ENCODE results near the gene APOA4. TPM values are rescaled to one million over a fixed set of nuclear protein-coding genes. Genes with fewer than 3 reads are reported as not detected.

APOA4 gene
- polyA plus RNA-seq, 3 donors, result not detected

DNA sequence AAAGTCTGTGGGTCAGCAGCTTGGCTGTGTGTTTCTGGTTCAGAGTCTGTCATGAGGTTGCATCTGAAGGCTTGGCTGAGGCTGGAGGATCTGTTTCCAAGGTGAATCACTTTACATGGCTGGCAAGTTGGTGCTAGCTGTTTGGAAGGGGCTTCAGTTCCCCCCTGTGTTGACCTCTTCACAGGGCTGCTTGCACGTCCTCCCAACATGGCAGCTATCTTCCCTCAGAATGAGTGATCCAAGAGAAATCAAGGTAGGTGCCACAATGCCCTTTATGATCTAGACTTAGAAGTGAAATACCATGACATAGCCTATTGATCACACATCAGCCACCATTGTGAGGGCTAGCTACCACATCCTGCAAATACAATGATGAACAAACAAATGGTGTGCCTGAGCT, 9.9 kb downstream of the APOA4 start:
- no peak for DNase-seq
- intact Hi-C loops (cut with micrococcal nuclease), result no loop called here
- Mint-ChIP-seq H3K27me3 (ENCODE audit: low read depth in 3 of 3) (peaks cover 0 to 6% (median 2%) of the 10 kb centered on the region in 3 donors), H3K9me3 (peaks cover 0 to 4% (median 0%) of the 10 kb centered on the region in 7 donors), H3K4me1 (peaks cover 13% of the 10 kb centered on the region), H3K36me3 (no peaks in the 10 kb centered on the region), H3K27ac (no peak overlapping the region), H3K4me3 (no peak overlapping the region)
- H3K36me3 ChIP-seq (replicated peaks in 1 of 2; ENCODE audit: control insufficient read depth in 1 of 2, insufficient read depth in 2 of 2, low read length in 2 of 2), result no peaks in the 10 kb centered on the region
- TF ChIP-seq, protein P1, sequence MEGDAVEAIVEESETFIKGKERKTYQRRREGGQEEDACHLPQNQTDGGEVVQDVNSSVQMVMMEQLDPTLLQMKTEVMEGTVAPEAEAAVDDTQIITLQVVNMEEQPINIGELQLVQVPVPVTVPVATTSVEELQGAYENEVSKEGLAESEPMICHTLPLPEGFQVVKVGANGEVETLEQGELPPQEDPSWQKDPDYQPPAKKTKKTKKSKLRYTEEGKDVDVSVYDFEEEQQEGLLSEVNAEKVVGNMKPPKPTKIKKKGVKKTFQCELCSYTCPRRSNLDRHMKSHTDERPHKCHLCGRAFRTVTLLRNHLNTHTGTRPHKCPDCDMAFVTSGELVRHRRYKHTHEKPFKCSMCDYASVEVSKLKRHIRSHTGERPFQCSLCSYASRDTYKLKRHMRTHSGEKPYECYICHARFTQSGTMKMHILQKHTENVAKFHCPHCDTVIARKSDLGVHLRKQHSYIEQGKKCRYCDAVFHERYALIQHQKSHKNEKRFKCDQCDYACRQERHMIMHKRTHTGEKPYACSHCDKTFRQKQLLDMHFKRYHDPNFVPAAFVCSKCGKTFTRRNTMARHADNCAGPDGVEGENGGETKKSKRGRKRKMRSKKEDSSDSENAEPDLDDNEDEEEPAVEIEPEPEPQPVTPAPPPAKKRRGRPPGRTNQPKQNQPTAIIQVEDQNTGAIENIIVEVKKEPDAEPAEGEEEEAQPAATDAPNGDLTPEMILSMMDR (IDR thresholded peaks at IDR 0.05), result no peak
- H4K20me1 ChIP-seq (ENCODE audit: insufficient read depth, low read length), result no peaks in the 10 kb centered on the region
- H3K4me2 ChIP-seq (replicated peaks; ENCODE audit: extremely low read depth, low read length, poor library complexity, severe bottlenecking), result no peak overlapping the region
- no peaks in the 10 kb centered on the region for H3K27me3 ChIP-seq (ENCODE audit: control insufficient read depth in 2 of 2, insufficient read depth in 2 of 2, low read length in 2 of 2)
- no peak overlapping the region for H3K4me3 ChIP-seq (replicated peaks in 1 of 3; ENCODE audit: low read depth in 2 of 3, low read length in 3 of 3)
- WGBS (ENCODE audit: insufficient coverage), result 100% methylated on average over 1 of the region's 1 CpG
- H3K27ac ChIP-seq (ENCODE audit: low read depth in 1 of 2, low read length in 2 of 2), result no peak overlapping the region
- no peak overlapping the region for H3K9ac ChIP-seq (ENCODE audit: insufficient read depth, low read length, poor library complexity, severe bottlenecking)
- no peaks in the 10 kb centered on the region for H3K79me2 ChIP-seq (ENCODE audit: insufficient read depth, low read length)
- H2AFZ ChIP-seq (ENCODE audit: insufficient read depth, low read depth, low read length, poor library complexity, severe bottlenecking), result no peak overlapping the region
- H3K9me3 ChIP-seq (replicated peaks in 1 of 2; ENCODE audit: control insufficient read depth in 1 of 2, insufficient read depth in 1 of 2, low read length in 2 of 2), result no peaks in the 10 kb centered on the region
- no peaks in the 10 kb centered on the region for H3K4me1 ChIP-seq (ENCODE audit: control insufficient read depth in 1 of 2, insufficient read depth in 2 of 2, low read length in 2 of 2)

DNA sequence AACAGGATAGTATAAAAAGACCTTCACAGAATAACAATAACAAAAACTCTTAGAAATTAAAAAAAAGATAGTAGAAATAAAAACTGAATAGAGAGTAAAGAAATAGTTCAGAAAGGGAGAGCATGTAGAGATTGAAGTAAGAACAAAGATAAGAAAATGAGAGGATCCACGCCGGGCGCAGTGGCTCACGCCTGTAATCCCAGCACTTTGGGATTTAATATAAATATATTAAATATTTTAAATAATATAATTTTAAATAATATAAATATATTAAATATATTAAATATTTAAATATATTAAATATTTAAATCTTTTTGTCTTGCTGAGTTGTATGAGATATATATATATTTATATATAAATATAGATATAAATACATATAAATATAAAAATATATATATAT, 11.0 kb downstream of the APOA4 start:
- H4K20me1 ChIP-seq (ENCODE audit: insufficient read depth, low read length), result no peaks in the 10 kb centered on the region
- H3K27ac Mint-ChIP-seq, result no peak overlapping the region
- H3K9ac ChIP-seq (ENCODE audit: insufficient read depth, low read length, poor library complexity, severe bottlenecking), result no peak overlapping the region
- intact Hi-C loops (cut with micrococcal nuclease), result no loop called here
- H3K4me3 Mint-ChIP-seq, result no peak overlapping the region
- H3K79me2 ChIP-seq (ENCODE audit: insufficient read depth, low read length), result no peaks in the 10 kb centered on the region
- no peaks in the 10 kb centered on the region for H3K4me1 ChIP-seq (ENCODE audit: control insufficient read depth in 1 of 2, insufficient read depth in 2 of 2, low read length in 2 of 2)
- no CpG with 5 or more reads among the region's 4 CpGs for WGBS (ENCODE audit: insufficient coverage)
- H3K36me3 ChIP-seq (replicated peaks in 1 of 2; ENCODE audit: control insufficient read depth in 1 of 2, insufficient read depth in 2 of 2, low read length in 2 of 2), result no peaks in the 10 kb centered on the region
- H3K4me2 ChIP-seq (replicated peaks; ENCODE audit: extremely low read depth, low read length, poor library complexity, severe bottlenecking), result no peak overlapping the region
- no peaks in the 10 kb centered on the region for H3K36me3 Mint-ChIP-seq
- H3K9me3 ChIP-seq (replicated peaks in 1 of 2; ENCODE audit: control insufficient read depth in 1 of 2, insufficient read depth in 1 of 2, low read length in 2 of 2), result no peaks in the 10 kb centered on the region
- peaks cover 0 to 4% (median 0%) of the 10 kb centered on the region in 7 donors for H3K9me3 Mint-ChIP-seq
- H3K27me3 Mint-ChIP-seq (ENCODE audit: low read depth in 3 of 3), result peaks cover 2 to 8% (median 3%) of the 10 kb centered on the region in 3 donors
- H3K27me3 ChIP-seq (ENCODE audit: control insufficient read depth in 2 of 2, insufficient read depth in 2 of 2, low read length in 2 of 2), result no peaks in the 10 kb centered on the region
- H3K4me1 Mint-ChIP-seq, result peaks cover 13% of the 10 kb centered on the region
- no peak overlapping the region for H2AFZ ChIP-seq (ENCODE audit: insufficient read depth, low read depth, low read length, poor library complexity, severe bottlenecking)
- no peak overlapping the region for H3K4me3 ChIP-seq (replicated peaks in 1 of 3; ENCODE audit: low read depth in 2 of 3, low read length in 3 of 3)
- TF ChIP-seq, protein P1 (IDR thresholded peaks at IDR 0.05), result no peak
- no peak for DNase-seq
- H3K27ac ChIP-seq (ENCODE audit: low read depth in 1 of 2, low read length in 2 of 2), result no peak overlapping the region

Data from CD14-positive monocyte (primary cell).